Nephron (organoid): ENCODE data around the gene C7orf25.

Experiments
- H3K27ac Mint-ChIP-seq, 3 experiments: 2 replicates each; pipeline ENCODE4 v1.8.0; 2020; ENCODE audit warnings: mixed read lengths in 3 of 3, mild to moderate bottlenecking in 2 of 3, moderate library complexity in 1 of 3
- H3K27me3 Mint-ChIP-seq: 2 replicates; pipeline ENCODE4 v1.8.0; 2021; ENCODE audit warnings: low read depth, mild to moderate bottlenecking, moderate library complexity, mixed read lengths
- H3K36me3 Mint-ChIP-seq: 2 replicates; pipeline ENCODE4 v1.8.0; 2020; ENCODE audit warnings: low read depth, mixed read lengths
- H3K4me1 Mint-ChIP-seq: 2 replicates; pipeline ENCODE4 v1.8.0; 2020; ENCODE audit warnings: mixed read lengths
- H3K4me3 Mint-ChIP-seq, 3 experiments: 2 replicates each; pipeline ENCODE4 v1.8.0; 2020; ENCODE audit warnings: mild to moderate bottlenecking in 3 of 3, mixed read lengths in 3 of 3, moderate library complexity in 2 of 3
- H3K9me3 Mint-ChIP-seq: 2 replicates; pipeline ENCODE4 v1.8.0; 2020; ENCODE audit warnings: mixed read lengths
- CTCF ChIP-seq, 3 experiments: fragments of 200-600 bp; sonication (generic); IDR thresholded peaks; one replicate each; pipeline ENCODE4 v1.5.0; 2021; ENCODE audit warnings: antibody characterized with exemption in 3 of 3; ENCODE audit not compliant: unreplicated experiment in 3 of 3

C7orf25 gene

GRCh38 chr7:42940985-42941847 lies 29.3 kb upstream of the C7orf25 start:
- peak; percentile 87 to 94 (median 88) for TF ChIP-seq CTCF (IDR thresholded peaks at IDR 0.05; ENCODE audit: unreplicated experiment in 3 of 3)
- peak overlapping the region in 1 of 3 experiments; percentile 26 for H3K27ac Mint-ChIP-seq
- H3K27me3 Mint-ChIP-seq, result peaks cover 4% of the 10 kb centered on the region
- H3K4me3 Mint-ChIP-seq, result no peak overlapping the region
- no peaks in the 10 kb centered on the region for H3K9me3 Mint-ChIP-seq
- H3K36me3 Mint-ChIP-seq, result peaks cover 22% of the 10 kb centered on the region
- no peaks in the 10 kb centered on the region for H3K4me1 Mint-ChIP-seq

GRCh38 chr7:42939457-42940240 lies 27.8 kb upstream of the C7orf25 start:
- H3K4me1 Mint-ChIP-seq, result peaks cover 5% of the 10 kb centered on the region
- no peak for TF ChIP-seq CTCF (IDR thresholded peaks at IDR 0.05; ENCODE audit: unreplicated experiment in 3 of 3)
- H3K4me3 Mint-ChIP-seq, result no peak overlapping the region
- peaks cover 33% of the 10 kb centered on the region for H3K36me3 Mint-ChIP-seq
- H3K9me3 Mint-ChIP-seq, result no peaks in the 10 kb centered on the region
- peaks cover 4% of the 10 kb centered on the region for H3K27me3 Mint-ChIP-seq
- H3K27ac Mint-ChIP-seq, result no peak overlapping the region

- H3K9me3 Mint-ChIP-seq, result no peaks in the 10 kb centered on the region
These were observed 24.0 kb upstream of the C7orf25 start for GRCh38 chr7:42935861-42936260.

GRCh38 chr7:42934291-42934690 lies 22.4 kb upstream of the C7orf25 start:
- H3K27ac Mint-ChIP-seq, result peak overlapping the region in 1 of 3 experiments; percentile 28
- H3K4me3 Mint-ChIP-seq, result peak overlapping the region; percentile 71 to 99 (median 94)
- H3K4me1 Mint-ChIP-seq, result peaks cover 39% of the 10 kb centered on the region
- TF ChIP-seq CTCF (IDR thresholded peaks at IDR 0.05; ENCODE audit: unreplicated experiment in 3 of 3), result no peak
- H3K9me3 Mint-ChIP-seq, result no peaks in the 10 kb centered on the region
- no peaks in the 10 kb centered on the region for H3K27me3 Mint-ChIP-seq
- H3K36me3 Mint-ChIP-seq, result peaks cover 29% of the 10 kb centered on the region

More at GRCh38 chr7:42935861-42936260, 24.0 kb upstream of the C7orf25 start:
- H3K27me3 Mint-ChIP-seq, result no peaks in the 10 kb centered on the region
- TF ChIP-seq CTCF (IDR thresholded peaks at IDR 0.05; ENCODE audit: unreplicated experiment in 3 of 3), result no peak
- peak overlapping the region in 2 of 3 experiments; percentile 13 to 16 for H3K4me3 Mint-ChIP-seq
- H3K4me1 Mint-ChIP-seq, result peaks cover 29% of the 10 kb centered on the region
- H3K36me3 Mint-ChIP-seq, result peaks cover 33% of the 10 kb centered on the region
- H3K27ac Mint-ChIP-seq, result peak overlapping the region in 1 of 3 experiments; percentile 19

GRCh38 chr7:42932811-42933591 lies 21.1 kb upstream of the C7orf25 start:
- no peaks in the 10 kb centered on the region for H3K9me3 Mint-ChIP-seq
- H3K27ac Mint-ChIP-seq, result peak overlapping the region; percentile 91 to 97 (median 94)
- H3K36me3 Mint-ChIP-seq, result peaks cover 23% of the 10 kb centered on the region
- peaks cover 46% of the 10 kb centered on the region for H3K4me1 Mint-ChIP-seq
- H3K4me3 Mint-ChIP-seq, result peak overlapping the region; percentile 94 to 99 (median 97)
- TF ChIP-seq CTCF (IDR thresholded peaks at IDR 0.05; ENCODE audit: unreplicated experiment in 3 of 3), result no peak
- no peaks in the 10 kb centered on the region for H3K27me3 Mint-ChIP-seq
